IMR-90 (cell line): ENCODE data around the gene TNFRSF25. TPM values are rescaled to one million over a fixed set of nuclear protein-coding genes. Genes with fewer than 3 reads are reported as not detected.

ENCODE experiments used
- ATAC-seq: fragments of 200-7000 bp; cut with Tn5 transposase; 2 replicates; pipeline ENCODE4 v1.9.1; 2020; ENCODE audit warnings: low read depth, mild to moderate bottlenecking, moderate library complexity
- BruUV-seq: library from RNA; stranded (reverse); fragments of 400-500 nt; replicated peaks from 2 replicates; lab custom pipeline; 2021; lab: Mats Ljungman, UMichigan
- CTCF ChIA-PET: fragments of 300-600 bp; formaldehyde crosslinking; extraction: SDS; loops from one replicate; lab custom pipeline; 2021; ENCODE audit warnings: antibody characterized with exemption; lab: Yijun Ruan, JAX
- POLR2A ChIA-PET: fragments of 300-600 bp; sonication (Branson Sonifier 250); formaldehyde crosslinking; loops from one replicate; lab custom pipeline; 2022; ENCODE audit warnings: antibody characterized with exemption; ENCODE audit not compliant: unreplicated experiment; lab: Charles Lee
- DNase-seq: peaks from one replicate; pipeline ENCODE4 v3.0.0; 2013
- H2AFZ ChIP-seq: replicated peaks from 2 replicates; pipeline ENCODE3; 2013; ENCODE audit warnings: low read length, mild to moderate bottlenecking; ENCODE audit not compliant: poor library complexity
- H2AK5ac ChIP-seq: 2 replicates; pipeline ENCODE4 v1.6.1; 2013; ENCODE audit warnings: low read depth, low read length, inconsistent platforms
- H2AK9ac ChIP-seq: replicated peaks from 2 replicates; pipeline ENCODE3; 2013; ENCODE audit warnings: mild to moderate bottlenecking, low read depth, low read length, moderate library complexity; ENCODE audit not compliant: poor library complexity
- H2BK120ac ChIP-seq: 2 replicates; pipeline ENCODE4 v1.6.1; 2013; ENCODE audit warnings: low read depth, low read length, inconsistent platforms
- H2BK15ac ChIP-seq: 3 replicates; pipeline ENCODE4 v1.6.1; 2013; ENCODE audit warnings: low read depth, low read length, inconsistent platforms
- H2BK20ac ChIP-seq: 2 replicates; pipeline ENCODE4 v1.6.1; 2013; ENCODE audit warnings: low read depth, mild to moderate bottlenecking, inconsistent platforms, low read length, moderate library complexity
- H2BK5ac ChIP-seq: 2 replicates; pipeline ENCODE4 v1.6.1; 2013; ENCODE audit warnings: mild to moderate bottlenecking, low read depth, low read length, inconsistent platforms; ENCODE audit not compliant: poor library complexity, severe bottlenecking
- H3K14ac ChIP-seq: replicated peaks from 2 replicates; pipeline ENCODE4 v1.6.1; 2013; ENCODE audit warnings: low read depth, low read length, inconsistent platforms
- H3K18ac ChIP-seq: 2 replicates; pipeline ENCODE4 v1.6.1; 2013; ENCODE audit warnings: low read depth, low read length, control low read depth
- H3K23ac ChIP-seq: 2 replicates; pipeline ENCODE4 v1.6.1; 2013; ENCODE audit warnings: low read depth, low read length, inconsistent platforms
- H3K27ac ChIP-seq: 2 replicates; pipeline ENCODE4 v1.5.1; 2013; ENCODE audit warnings: mild to moderate bottlenecking, control low read depth, low read length; ENCODE audit not compliant: insufficient read depth
- H3K27me3 ChIP-seq: 2 replicates; pipeline ENCODE4 v1.6.1; 2013; ENCODE audit warnings: low read length; ENCODE audit not compliant: control insufficient read depth, insufficient read depth
- H3K36me3 ChIP-seq: 2 replicates; pipeline ENCODE4 v1.6.1; 2013; ENCODE audit warnings: low read length, mixed read lengths; ENCODE audit not compliant: control insufficient read depth, insufficient read depth
- H3K4ac ChIP-seq: 2 replicates; pipeline ENCODE4 v1.6.1; 2013; ENCODE audit warnings: low read depth, low read length, inconsistent platforms
- H3K4me1 ChIP-seq: 2 replicates; pipeline ENCODE4 v1.6.1; 2013; ENCODE audit warnings: low read length, mixed read lengths; ENCODE audit not compliant: control insufficient read depth, insufficient read depth
- H3K4me2 ChIP-seq: 2 replicates; pipeline ENCODE4 v1.6.1; 2013; ENCODE audit warnings: low read depth, mild to moderate bottlenecking, control low read depth, low read length, moderate library complexity
- H3K4me3 ChIP-seq: 2 replicates; pipeline ENCODE4 v1.5.1; 2013; ENCODE audit warnings: low read depth, mild to moderate bottlenecking, control low read depth, low read length, moderate library complexity; ENCODE audit not compliant: insufficient read depth
- H3K56ac ChIP-seq: 2 replicates; pipeline ENCODE4 v1.6.1; 2013; ENCODE audit warnings: low read length, inconsistent platforms; ENCODE audit not compliant: insufficient read depth; ENCODE audit errors: extremely low read depth
- H3K79me1 ChIP-seq, 2 experiments: 2 replicates each; pipeline ENCODE4 v1.6.1; 2013; ENCODE audit warnings: low read length in 2 of 2, inconsistent platforms in 1 of 2, low read depth in 1 of 2
- H3K9ac ChIP-seq: 2 replicates; pipeline ENCODE4 v1.6.1; 2013; ENCODE audit warnings: low read depth, low read length, control low read depth
- H3K9me1 ChIP-seq: 2 replicates; pipeline ENCODE4 v1.6.1; 2013; ENCODE audit warnings: low read length, inconsistent platforms; ENCODE audit not compliant: insufficient read depth
- H3K9me3 ChIP-seq: 2 replicates; pipeline ENCODE4 v1.6.1; 2013; ENCODE audit warnings: low read length; ENCODE audit not compliant: control insufficient read depth, insufficient read depth
- H4K20me1 ChIP-seq: 2 replicates; pipeline ENCODE4 v1.6.1; 2013; ENCODE audit warnings: low read length, inconsistent platforms; ENCODE audit not compliant: insufficient read depth
- H4K5ac ChIP-seq: 2 replicates; pipeline ENCODE4 v1.6.1; 2013; ENCODE audit warnings: mild to moderate bottlenecking, low read depth, low read length, control low read depth
- H4K8ac ChIP-seq, 2 experiments: 2 replicates each; pipeline ENCODE4 v1.6.1; 2013; ENCODE audit warnings: low read depth in 2 of 2, low read length in 2 of 2, control low read depth in 1 of 2, inconsistent platforms in 1 of 2
- H4K91ac ChIP-seq: 2 replicates; pipeline ENCODE4 v1.6.1; 2013; ENCODE audit warnings: low read depth, low read length, inconsistent platforms; ENCODE audit not compliant: insufficient read depth
- BHLHE40 ChIP-seq: fragments of 150-350 bp; IDR thresholded peaks from 2 replicates; pipeline ENCODE4 v1.6.1; 2016; ENCODE audit warnings: mild to moderate bottlenecking, low read depth, low read length
- CHD1 ChIP-seq: IDR thresholded peaks from 2 replicates; pipeline ENCODE4 v1.6.1; 2012; ENCODE audit warnings: low read depth, low read length, improper control_type of control experiment
- CTCF ChIP-seq: conservative IDR thresholded peaks from 2 replicates; pipeline ENCODE4 v1.5.1; 2012; ENCODE audit warnings: mild to moderate bottlenecking, low read depth, low read length, improper control_type of control experiment
- MAFK ChIP-seq: IDR thresholded peaks from 2 replicates; pipeline ENCODE4 v1.6.1; 2012; ENCODE audit warnings: low read depth, low read length, improper control_type of control experiment
- MXI1 ChIP-seq: IDR thresholded peaks from 2 replicates; pipeline ENCODE4 v1.6.1; 2012; ENCODE audit warnings: low read depth, mild to moderate bottlenecking, low read length, moderate library complexity, borderline replicate concordance
- NFE2L2 ChIP-seq: fragments of 150-350 bp; IDR thresholded peaks from 2 replicates; pipeline ENCODE4 v1.6.1; 2016; ENCODE audit warnings: low read depth, mild to moderate bottlenecking, low read length
- RCOR1 ChIP-seq: IDR thresholded peaks from 2 replicates; pipeline ENCODE4 v1.6.1; 2012; ENCODE audit warnings: mild to moderate bottlenecking, low read length, improper control_type of control experiment; ENCODE audit not compliant: insufficient replicate concordance
- WGBS, 2 experiments: methylation state at CpG; one replicate each; pipeline versions ENCODE4 v1.1.5 to v1.1.7; 2013; ENCODE audit warnings: missing lambda C conversion rate in 2 of 2; ENCODE audit not compliant: insufficient read length in 1 of 2; ENCODE audit errors: extremely low coverage in 2 of 2; 5-methylcytosine and 5-hydroxymethylcytosine counted together
- dilution Hi-C: fragments of 300-500 bp; cut with HindIII; formaldehyde crosslinking; loops from one replicate; pipeline ENCODE4 v1.14.3; 2018; ENCODE audit warnings: low sequenced_read_pairs; ENCODE audit not compliant: unreplicated experiment
- in situ Hi-C: fragments of 300-500 bp; cut with MboI; formaldehyde crosslinking; loops from 3 replicates; pipeline ENCODE4 v1.14.3; 2019; ENCODE audit warnings: low sequenced_read_pairs, inconsistent platforms, mixed read lengths
- intact Hi-C: fragments of 100-400 bp; cut with micrococcal nuclease; formaldehyde crosslinking; loops from 2 replicates; pipeline ENCODE4 v1.10.0; 2022
- polyA plus RNA-seq, 3 experiments: library from polyadenylated mRNA; depleted of rRNA; stranded (reverse); fragments of >200 nt; gene quantifications; 2 replicates each; pipeline ENCODE4 v1.2.3, GENCODE V29; 2012; ENCODE audit warnings: low replicate concordance in 1 of 3
- total RNA-seq: library from RNA; depleted of rRNA; stranded (reverse); fragments of >200 nt; gene quantifications from 2 replicates; pipeline ENCODE4 v1.2.3, GENCODE V29; 2012

Gene TNFRSF25
- total and polyA plus RNA-seq, 2 of the 4 experiments (the other 2 are of a cell fraction): 1.3 to 11.2 TPM

- dilution Hi-C loops (no loop called here), intact Hi-C loops (no loop called here), in situ Hi-C loops (no loop called here)
- Histone ChIP-seq H3K18ac (no peak overlapping the region), H3K9me1 (no peaks in the 10 kb centered on the region), H2BK120ac (no peak overlapping the region), H3K56ac (no peak overlapping the region), H3K4ac (no peak overlapping the region), H2AK5ac (no peak overlapping the region), H3K4me1 (no peaks in the 10 kb centered on the region; the same call in 1 of the 2 replicates), H2BK20ac (no peak overlapping the region), H4K8ac (no peak overlapping the region), H3K27me3 (peaks cover 66% of the 10 kb centered on the region), H4K91ac (no peak overlapping the region), H4K20me1 (no peaks in the 10 kb centered on the region), H2BK5ac (no peak overlapping the region), H3K9me3 (no peaks in the 10 kb centered on the region), H2AK9ac (no peak overlapping the region), H3K14ac (no peak overlapping the region), H3K23ac (no peak overlapping the region), H3K4me2 (no peak overlapping the region), H3K79me1 (no peaks in the 10 kb centered on the region), H3K9ac (no peak overlapping the region), H2BK15ac (no peak overlapping the region), H4K5ac (no peak overlapping the region), H3K27ac (no peak overlapping the region), H2AFZ (no peak overlapping the region), H3K36me3 (no peaks in the 10 kb centered on the region), H3K4me3 (no peak overlapping the region)
- TF ChIP-seq MXI1 (no peak), RCOR1 (no peak), CHD1 (no peak), CTCF (0 out of 2 replicates have a peak, but pooled peaks have one; percentile 14), MAFK (no peak), BHLHE40 (no peak), NFE2L2 (no peak)
- ATAC-seq (peak; percentile 33), DNase-seq (no peak)
- 4% methylated on average over 79 of the region's 115 CpGs; no CpG with 5 or more reads in 1 of the 2 experiments for WGBS, 2 experiments
- ChIA-PET POLR2A (no interaction called here), CTCF (interaction anchor here (1.2 kb wide), 1 partner anchor 17 kb away, joined by 3 read pairs; no protein-coding TSS in a partner anchor)
- BruUV-seq: no TSS peak
These were observed 10.9 kb downstream of the TNFRSF25 start for GRCh38 chr1:6454856-6455751.
